Astrocyte (in vitro differentiated cells and primary cell): Measurements from ENCODE around the gene HSPH1. TPM values are rescaled to one million over a fixed set of nuclear protein-coding genes. Genes with fewer than 3 reads are reported as not detected.

Source experiments
- DNase-seq: peaks from one replicate; pipeline ENCODE4 v3.0.0-alpha.2; 2010; ENCODE audit warnings: low read depth
- FAIRE-seq: peaks from 2 replicates; lab custom pipeline; 2011; peaks lifted over from hg19 to GRCh38; lab: Jason Lieb, UNC
- H2AFZ ChIP-seq: 2 replicates; pipeline ENCODE4 v1.6.0; 2012; ENCODE audit warnings: low read depth, low read length, inconsistent platforms
- H3K27ac ChIP-seq: 2 replicates; pipeline ENCODE4 v1.5.1; 2011; ENCODE audit warnings: low read depth, low read length, inconsistent platforms
- H3K27me3 ChIP-seq: 2 replicates; pipeline ENCODE4 v1.6.0; 2011; ENCODE audit warnings: low read length, inconsistent platforms; ENCODE audit not compliant: insufficient read depth
- H3K36me3 ChIP-seq: 2 replicates; pipeline ENCODE4 v1.5.1; 2011; ENCODE audit warnings: low read length, inconsistent platforms; ENCODE audit not compliant: insufficient read depth
- H3K4me1 ChIP-seq: 2 replicates; pipeline ENCODE4 v1.5.1; 2011; ENCODE audit warnings: low read length, inconsistent platforms; ENCODE audit not compliant: insufficient read depth
- H3K4me2 ChIP-seq: 2 replicates; pipeline ENCODE4 v1.6.0; 2012; ENCODE audit warnings: low read length, inconsistent platforms
- H3K4me3 ChIP-seq: 2 replicates; pipeline ENCODE4 v1.5.1; 2011; ENCODE audit warnings: low read depth, mild to moderate bottlenecking, low read length, inconsistent platforms; ENCODE audit not compliant: insufficient read depth
- H3K79me2 ChIP-seq: 2 replicates; pipeline ENCODE4 v1.6.0; 2012; ENCODE audit warnings: mild to moderate bottlenecking, low read length, inconsistent platforms; ENCODE audit not compliant: insufficient read depth
- H3K9ac ChIP-seq: 2 replicates; pipeline ENCODE4 v1.6.0; 2012; ENCODE audit warnings: mild to moderate bottlenecking, low read length, inconsistent platforms
- H3K9me3 ChIP-seq: 2 replicates; pipeline ENCODE4 v1.5.1; 2012; ENCODE audit warnings: low read depth, mild to moderate bottlenecking, low read length, inconsistent platforms; ENCODE audit not compliant: insufficient read depth
- H4K20me1 ChIP-seq: 2 replicates; pipeline ENCODE4 v1.6.0; 2012; ENCODE audit warnings: low read length, inconsistent platforms; ENCODE audit not compliant: insufficient read depth
- H3K27ac Mint-ChIP-seq: one replicate; pipeline ENCODE4 v1.8.0; 2021; ENCODE audit warnings: mild to moderate bottlenecking, mixed read lengths; ENCODE audit not compliant: unreplicated experiment
- H3K27me3 Mint-ChIP-seq: one replicate; pipeline ENCODE4 v1.8.0; 2021; ENCODE audit warnings: low read depth, mixed read lengths; ENCODE audit not compliant: unreplicated experiment
- H3K36me3 Mint-ChIP-seq: one replicate; pipeline ENCODE4 v1.8.0; 2021; ENCODE audit warnings: low read depth, mixed read lengths; ENCODE audit not compliant: unreplicated experiment
- H3K4me1 Mint-ChIP-seq: one replicate; pipeline ENCODE4 v1.8.0; 2021; ENCODE audit warnings: low read depth, mixed read lengths; ENCODE audit not compliant: unreplicated experiment
- H3K4me3 Mint-ChIP-seq: one replicate; pipeline ENCODE4 v1.8.0; 2021; ENCODE audit warnings: mild to moderate bottlenecking, moderate library complexity, mixed read lengths; ENCODE audit not compliant: unreplicated experiment
- H3K9me3 Mint-ChIP-seq: one replicate; pipeline ENCODE4 v1.8.0; 2021; ENCODE audit warnings: mild to moderate bottlenecking, mixed read lengths; ENCODE audit not compliant: unreplicated experiment
- EZH2 ChIP-seq: IDR thresholded peaks from 2 replicates; pipeline ENCODE4 v1.6.1; 2012; ENCODE audit warnings: mild to moderate bottlenecking, low read length, inconsistent platforms; ENCODE audit not compliant: insufficient read depth
- total RNA-seq: library from RNA; stranded (reverse); gene quantifications from 2 replicates; pipeline ENCODE4 v1.2.1, GENCODE V29; 2021
- TF ChIP-seq, protein P1 (sequence below): IDR thresholded peaks from 2 replicates; pipeline ENCODE4 v1.5.1; 2011; ENCODE audit warnings: low read depth, mild to moderate bottlenecking, inconsistent platforms, low read length, moderate library complexity; ENCODE audit not compliant: insufficient read depth

Gene HSPH1
- total RNA-seq, 1 donor from 2014 or later = 145 TPM

DNA sequence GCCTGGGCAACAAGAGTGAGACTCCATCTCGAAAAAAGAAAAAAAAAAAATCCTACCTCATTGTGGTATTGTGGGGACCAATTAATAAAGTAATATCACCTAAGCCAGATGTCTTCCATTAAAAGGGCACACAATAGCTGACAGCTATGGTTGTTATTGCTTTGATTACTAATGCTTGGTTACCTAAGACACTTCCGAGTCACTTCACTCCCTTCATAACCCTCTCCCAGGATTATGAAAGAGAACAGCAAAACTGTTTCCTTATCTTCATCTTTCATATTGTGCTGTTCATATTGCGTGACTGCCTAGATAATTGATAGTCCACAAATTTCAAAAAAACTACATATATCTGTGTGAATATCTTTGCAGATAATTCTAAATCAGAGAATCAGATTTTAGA is 10.3 kb upstream of the HSPH1 start:
- H3K27me3 Mint-ChIP-seq = no peaks in the 10 kb centered on the region
- no peaks in the 10 kb centered on the region for H3K9me3 Mint-ChIP-seq
- H3K27me3 ChIP-seq = no peaks in the 10 kb centered on the region
- H3K4me3 ChIP-seq = no peak overlapping the region
- H4K20me1 ChIP-seq = no peaks in the 10 kb centered on the region
- H3K27ac ChIP-seq = peak overlapping the region; percentile 52
- H2AFZ ChIP-seq = no peak overlapping the region
- FAIRE-seq = no peak
- peak overlapping the region; percentile 85 for H3K27ac Mint-ChIP-seq
- no peak for TF ChIP-seq EZH2
- TF ChIP-seq, protein P1, sequence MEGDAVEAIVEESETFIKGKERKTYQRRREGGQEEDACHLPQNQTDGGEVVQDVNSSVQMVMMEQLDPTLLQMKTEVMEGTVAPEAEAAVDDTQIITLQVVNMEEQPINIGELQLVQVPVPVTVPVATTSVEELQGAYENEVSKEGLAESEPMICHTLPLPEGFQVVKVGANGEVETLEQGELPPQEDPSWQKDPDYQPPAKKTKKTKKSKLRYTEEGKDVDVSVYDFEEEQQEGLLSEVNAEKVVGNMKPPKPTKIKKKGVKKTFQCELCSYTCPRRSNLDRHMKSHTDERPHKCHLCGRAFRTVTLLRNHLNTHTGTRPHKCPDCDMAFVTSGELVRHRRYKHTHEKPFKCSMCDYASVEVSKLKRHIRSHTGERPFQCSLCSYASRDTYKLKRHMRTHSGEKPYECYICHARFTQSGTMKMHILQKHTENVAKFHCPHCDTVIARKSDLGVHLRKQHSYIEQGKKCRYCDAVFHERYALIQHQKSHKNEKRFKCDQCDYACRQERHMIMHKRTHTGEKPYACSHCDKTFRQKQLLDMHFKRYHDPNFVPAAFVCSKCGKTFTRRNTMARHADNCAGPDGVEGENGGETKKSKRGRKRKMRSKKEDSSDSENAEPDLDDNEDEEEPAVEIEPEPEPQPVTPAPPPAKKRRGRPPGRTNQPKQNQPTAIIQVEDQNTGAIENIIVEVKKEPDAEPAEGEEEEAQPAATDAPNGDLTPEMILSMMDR = no peak
- H3K36me3 ChIP-seq = no peaks in the 10 kb centered on the region
- peak overlapping the region; percentile 35 for H3K4me2 ChIP-seq
- H3K79me2 ChIP-seq = no peaks in the 10 kb centered on the region
- H3K4me3 Mint-ChIP-seq = no peak overlapping the region
- DNase-seq = peak; percentile 55
- no peaks in the 10 kb centered on the region for H3K9me3 ChIP-seq
- no peaks in the 10 kb centered on the region for H3K36me3 Mint-ChIP-seq
- H3K9ac ChIP-seq = no peak overlapping the region
- peaks cover 32% of the 10 kb centered on the region for H3K4me1 Mint-ChIP-seq
- peaks cover 12% of the 10 kb centered on the region for H3K4me1 ChIP-seq

DNA sequence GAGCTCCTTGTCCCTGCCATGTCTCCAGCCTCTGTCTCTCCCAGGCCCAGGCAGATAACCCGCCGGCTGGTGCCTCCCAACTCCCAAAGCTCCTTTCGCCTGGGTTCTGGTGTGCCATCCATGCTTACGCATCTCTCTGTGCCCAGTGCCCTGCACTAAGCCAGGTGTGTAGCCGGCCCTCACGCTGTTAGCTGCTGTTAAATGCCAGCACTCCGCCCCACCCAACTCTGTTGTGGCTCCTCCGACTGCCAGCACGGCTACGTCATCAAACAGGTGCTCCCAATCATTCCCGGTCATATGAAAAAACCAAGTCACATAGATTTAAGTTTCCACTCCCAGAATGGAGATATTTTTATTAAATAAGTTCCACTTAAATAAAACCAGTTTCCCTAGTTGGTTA is 7.0 kb upstream of the HSPH1 start:
- peaks cover 29% of the 10 kb centered on the region for H3K4me1 Mint-ChIP-seq
- H3K27me3 ChIP-seq = no peaks in the 10 kb centered on the region
- TF ChIP-seq, protein P1 = no peak
- no peak for TF ChIP-seq EZH2
- no peak overlapping the region for H3K4me2 ChIP-seq
- H4K20me1 ChIP-seq = no peaks in the 10 kb centered on the region
- H3K4me3 ChIP-seq = no peak overlapping the region
- H3K9ac ChIP-seq = no peak overlapping the region
- no peak overlapping the region for H2AFZ ChIP-seq
- H3K36me3 ChIP-seq = no peaks in the 10 kb centered on the region
- no peaks in the 10 kb centered on the region for H3K9me3 ChIP-seq
- H3K9me3 Mint-ChIP-seq = no peaks in the 10 kb centered on the region
- no peaks in the 10 kb centered on the region for H3K79me2 ChIP-seq
- no peaks in the 10 kb centered on the region for H3K36me3 Mint-ChIP-seq
- peaks cover 12% of the 10 kb centered on the region for H3K4me1 ChIP-seq
- H3K4me3 Mint-ChIP-seq = no peak overlapping the region
- FAIRE-seq (no peak), DNase-seq (no peak)
- no peaks in the 10 kb centered on the region for H3K27me3 Mint-ChIP-seq
- H3K27ac ChIP-seq = no peak overlapping the region
- H3K27ac Mint-ChIP-seq = no peak overlapping the region

DNA sequence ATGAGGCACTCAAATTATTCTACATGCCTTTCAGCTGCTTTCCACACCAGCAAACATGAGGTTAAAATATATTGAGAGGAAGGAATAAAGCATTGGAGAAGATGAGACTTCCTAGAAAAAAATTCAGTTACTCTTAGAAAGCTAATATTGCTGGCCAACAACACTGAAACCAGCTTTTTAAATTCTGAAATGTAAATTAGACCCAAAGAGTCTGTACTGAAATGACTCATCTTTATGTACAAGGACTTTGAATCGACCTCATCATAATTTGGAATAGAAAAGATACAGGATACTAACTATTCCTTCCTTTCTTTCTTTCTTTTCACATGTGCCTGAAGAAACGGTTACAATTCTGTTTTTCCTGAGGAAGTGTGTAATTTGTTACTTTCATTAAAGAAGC is 6.5 kb upstream of the HSPH1 start:
- H2AFZ ChIP-seq = no peak overlapping the region
- DNase-seq = no peak
- no peak overlapping the region for H3K27ac ChIP-seq
- no peak overlapping the region for H3K4me3 ChIP-seq
- no peaks in the 10 kb centered on the region for H3K79me2 ChIP-seq
- no peaks in the 10 kb centered on the region for H3K27me3 ChIP-seq
- Mint-ChIP-seq H3K4me3 (no peak overlapping the region), H3K27me3 (no peaks in the 10 kb centered on the region), H3K9me3 (no peaks in the 10 kb centered on the region), H3K4me1 (peaks cover 25% of the 10 kb centered on the region), H3K36me3 (no peaks in the 10 kb centered on the region), H3K27ac (no peak overlapping the region)
- FAIRE-seq = no peak
- no peak overlapping the region for H3K4me2 ChIP-seq
- no peaks in the 10 kb centered on the region for H3K9me3 ChIP-seq
- H3K4me1 ChIP-seq = peaks cover 11% of the 10 kb centered on the region
- TF ChIP-seq, protein P1 = no peak
- H3K36me3 ChIP-seq = no peaks in the 10 kb centered on the region
- H3K9ac ChIP-seq = no peak overlapping the region
- H4K20me1 ChIP-seq = no peaks in the 10 kb centered on the region
